GM12892 (cell line): Measurements from ENCODE around the gene TENM3.

Experiments used
- DNase-seq: peaks from one replicate; pipeline ENCODE4 v3.0.0; 2011; ENCODE audit not compliant: insufficient read length
- FAIRE-seq: peaks from 2 replicates; lab custom pipeline; 2011; peaks lifted over from hg19 to GRCh38; lab: Jason Lieb, UNC
- POLR2A ChIP-seq: IDR thresholded peaks from 2 replicates; pipeline ENCODE4 v1.6.1; 2011; ENCODE audit warnings: low read depth, low read length, control low read depth
- POLR2AphosphoS5 ChIP-seq: IDR thresholded peaks from 2 replicates; pipeline ENCODE4 v1.6.1; 2011; ENCODE audit warnings: low read depth, low read length, control low read depth
- TAF1 ChIP-seq: IDR thresholded peaks from 2 replicates; pipeline ENCODE4 v1.6.1; 2011; ENCODE audit warnings: low read depth, mild to moderate bottlenecking, control low read depth, low read length, borderline replicate concordance

The TENM3 gene

GRCh38 chr4:182427554-182427953, 184.4 kb downstream of the TENM3 start:
- FAIRE-seq (no peak), DNase-seq (no peak)
- TF ChIP-seq POLR2AphosphoS5, result no peak
- no peak for TF ChIP-seq TAF1
- no peak for TF ChIP-seq POLR2A

GRCh38 chr4:182429896-182430295, 186.7 kb downstream of the TENM3 start:
- no peak for TF ChIP-seq POLR2A
- TF ChIP-seq POLR2AphosphoS5, result no peak
- TF ChIP-seq TAF1, result no peak
- FAIRE-seq, result no peak
- DNase-seq, result no peak

GRCh38 chr4:182432819-182433218, 189.6 kb downstream of the TENM3 start:
- FAIRE-seq (no peak), DNase-seq (no peak)
- no peak for TF ChIP-seq POLR2AphosphoS5
- no peak for TF ChIP-seq POLR2A

GRCh38 chr4:182434720-182435119, 191.5 kb downstream of the TENM3 start:
- no peak for FAIRE-seq
- DNase-seq, result no peak
- TF ChIP-seq POLR2AphosphoS5 (no peak), TAF1 (no peak), POLR2A (no peak)

GRCh38 chr4:182435401-182435800, 192.2 kb downstream of the TENM3 start:
- no peak for FAIRE-seq

DNA sequence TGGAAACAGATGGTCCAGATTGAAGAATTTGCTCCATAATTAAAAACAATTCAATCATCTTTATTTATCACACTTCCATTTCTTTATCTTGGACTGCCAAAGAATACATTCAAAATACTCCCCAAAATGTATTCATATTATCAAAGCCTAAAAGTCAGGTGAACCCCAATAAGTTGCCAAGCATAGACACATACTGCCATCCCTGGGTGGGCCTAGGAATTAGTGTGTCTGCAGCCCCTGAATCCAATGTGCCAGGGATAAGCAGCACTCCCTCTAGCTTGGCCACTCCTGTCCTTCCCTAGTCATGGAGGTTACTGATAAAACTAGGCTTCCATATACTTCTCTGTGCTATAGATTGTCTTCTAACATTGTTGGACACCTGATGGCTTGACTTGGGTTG, 199.9 kb downstream of the TENM3 start:
- no peak for DNase-seq
- FAIRE-seq, result no peak
- TF ChIP-seq TAF1, result no peak

More at GRCh38 chr4:182435401-182435800, 192.2 kb downstream of the TENM3 start:
- DNase-seq, result no peak
- TF ChIP-seq POLR2AphosphoS5, result no peak
- no peak for TF ChIP-seq TAF1
- no peak for TF ChIP-seq POLR2A

- DNase-seq (no peak), FAIRE-seq (no peak)
- TF ChIP-seq TAF1, result no peak
- TF ChIP-seq POLR2AphosphoS5, result no peak
- no peak for TF ChIP-seq POLR2A
Observed at GRCh38 chr4:182447767-182448280, 204.6 kb downstream of the TENM3 start.

GRCh38 chr4:182448281-182449151, 205.3 kb downstream of the TENM3 start:
- DNase-seq (peak; percentile 31), FAIRE-seq (no peak)
- TF ChIP-seq POLR2AphosphoS5 (no peak), POLR2A (no peak), TAF1 (no peak)

GRCh38 chr4:182449186-182449929, 206.2 kb downstream of the TENM3 start:
- TF ChIP-seq TAF1, result no peak
- TF ChIP-seq POLR2AphosphoS5, result no peak
- no peak for TF ChIP-seq POLR2A
- FAIRE-seq (no peak), DNase-seq (no peak)

DNA sequence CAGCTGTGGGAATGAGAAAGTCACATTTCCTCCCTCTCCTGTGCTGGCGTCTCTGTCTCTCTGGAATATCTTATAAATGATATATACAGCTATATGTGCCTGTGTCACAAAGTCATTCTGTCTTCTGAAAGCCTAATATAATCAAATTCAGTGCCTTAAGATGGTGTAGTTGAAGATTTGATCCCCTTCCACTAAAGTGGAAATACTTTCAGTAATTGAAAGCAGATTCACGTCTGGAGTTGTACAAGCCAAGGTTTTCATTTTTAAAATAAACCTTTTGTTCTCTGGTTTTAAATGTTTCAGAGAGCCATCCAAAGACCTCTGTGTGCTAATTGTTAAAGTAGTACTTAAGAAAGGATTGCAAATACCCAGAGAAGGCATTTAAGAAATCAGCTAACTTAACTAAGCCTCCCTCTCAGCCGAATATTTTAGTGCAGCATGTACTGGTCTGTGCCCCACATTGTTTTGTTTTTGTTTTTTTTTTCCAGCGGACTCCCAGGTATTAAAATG, 206.8 kb downstream of the TENM3 start:
- TF ChIP-seq TAF1, result no peak
- FAIRE-seq, result no peak
- no peak for DNase-seq

DNA sequence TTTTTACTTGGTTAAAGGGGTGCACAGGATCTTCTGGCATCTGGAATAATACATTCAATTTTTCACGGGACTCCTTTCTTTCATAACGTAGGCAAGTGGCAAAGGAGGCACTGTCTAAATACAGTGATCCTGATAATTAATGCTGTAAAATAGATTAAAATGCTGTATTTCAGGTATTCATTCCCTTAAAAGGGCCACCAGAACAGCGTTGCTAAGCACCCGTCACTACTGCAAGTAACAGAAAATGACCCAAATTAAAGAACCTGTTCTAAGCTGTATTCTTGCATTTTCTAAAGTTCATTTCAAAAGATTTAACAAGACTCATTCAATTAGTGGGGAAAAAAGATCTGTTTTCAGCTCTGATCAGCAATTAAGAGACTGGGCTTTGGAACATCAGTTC, 208.2 kb downstream of the TENM3 start:
- no peak for FAIRE-seq
- TF ChIP-seq POLR2A (no peak), TAF1 (no peak), POLR2AphosphoS5 (no peak)
- no peak for DNase-seq
